DND-41 (cell line): ENCODE measurements around the gene CRELD1.

Source experiments
- CTCF ChIP-seq: IDR thresholded peaks from 2 replicates; pipeline ENCODE4 v1.5.1; 2012; ENCODE audit warnings: borderline replicate concordance, low read length, moderate library complexity, mild to moderate bottlenecking; ENCODE audit not compliant: poor library complexity, severe bottlenecking; ENCODE audit errors: extremely low read depth
- EZH2 ChIP-seq: IDR thresholded peaks from 3 replicates; pipeline ENCODE4 v1.6.1; 2012; ENCODE audit warnings: borderline replicate concordance, low read depth, mild to moderate bottlenecking, moderate library complexity, low read length, inconsistent platforms; ENCODE audit not compliant: severe bottlenecking

- TF ChIP-seq CTCF (no peak), EZH2 (no peak)
These were observed 1.1 kb upstream of the CRELD1 start for GRCh38 chr3:9932535-9932842.
